C4-2B (cell line): ENCODE results near the gene POLDIP2.

ENCODE experiments used
- ZFX ChIP-seq: fragments of 450-650 bp; IDR thresholded peaks from 2 replicates; pipeline ENCODE4 v1.6.1; 2017
- TF ChIP-seq, protein P1 (sequence below): fragments of 450-650 bp; conservative IDR thresholded peaks from 2 replicates; pipeline ENCODE4 v1.5.1; 2017; ENCODE audit warnings: mild to moderate bottlenecking

DNA sequence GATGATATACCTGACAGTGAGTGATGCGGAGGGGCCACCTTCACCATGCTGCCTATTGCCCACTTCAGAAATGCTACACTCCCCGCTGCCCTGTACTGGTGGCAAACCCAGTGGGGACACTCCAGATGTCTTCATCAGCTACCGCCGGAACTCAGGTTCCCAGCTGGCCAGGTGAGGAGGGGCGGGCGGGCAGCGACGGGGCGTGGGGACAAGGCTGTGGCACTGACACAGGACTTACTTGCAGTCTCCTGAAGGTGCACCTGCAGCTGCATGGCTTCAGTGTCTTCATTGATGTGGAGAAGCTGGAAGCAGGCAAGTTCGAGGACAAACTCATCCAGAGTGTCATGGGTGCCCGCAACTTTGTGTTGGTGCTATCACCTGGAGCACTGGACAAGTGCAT lies 30.8 kb upstream of the POLDIP2 start:
- TF ChIP-seq, protein P1, sequence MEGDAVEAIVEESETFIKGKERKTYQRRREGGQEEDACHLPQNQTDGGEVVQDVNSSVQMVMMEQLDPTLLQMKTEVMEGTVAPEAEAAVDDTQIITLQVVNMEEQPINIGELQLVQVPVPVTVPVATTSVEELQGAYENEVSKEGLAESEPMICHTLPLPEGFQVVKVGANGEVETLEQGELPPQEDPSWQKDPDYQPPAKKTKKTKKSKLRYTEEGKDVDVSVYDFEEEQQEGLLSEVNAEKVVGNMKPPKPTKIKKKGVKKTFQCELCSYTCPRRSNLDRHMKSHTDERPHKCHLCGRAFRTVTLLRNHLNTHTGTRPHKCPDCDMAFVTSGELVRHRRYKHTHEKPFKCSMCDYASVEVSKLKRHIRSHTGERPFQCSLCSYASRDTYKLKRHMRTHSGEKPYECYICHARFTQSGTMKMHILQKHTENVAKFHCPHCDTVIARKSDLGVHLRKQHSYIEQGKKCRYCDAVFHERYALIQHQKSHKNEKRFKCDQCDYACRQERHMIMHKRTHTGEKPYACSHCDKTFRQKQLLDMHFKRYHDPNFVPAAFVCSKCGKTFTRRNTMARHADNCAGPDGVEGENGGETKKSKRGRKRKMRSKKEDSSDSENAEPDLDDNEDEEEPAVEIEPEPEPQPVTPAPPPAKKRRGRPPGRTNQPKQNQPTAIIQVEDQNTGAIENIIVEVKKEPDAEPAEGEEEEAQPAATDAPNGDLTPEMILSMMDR = no peak
- no peak for TF ChIP-seq ZFX
